Sigmoid colon (tissue), 7 donors: ENCODE data around the gene HNRNPA3. TPM values are rescaled to one million over a fixed set of nuclear protein-coding genes. Genes with fewer than 3 reads are reported as not detected.
"Not testable (repeated sequence)": the region's sequence is repeated elsewhere in the genome, so short reads cannot be mapped to it uniquely, and the experiment has no call there.

Source experiments
- DNase-seq: peaks from one replicate; pipeline ENCODE4 v3.0.0-alpha.2; 2019
- H3K27ac ChIP-seq, 4 donors: fragments of 200-600 bp; sonication (generic); one replicate each; pipeline ENCODE4 v1.5.1; 2016 to 2019; ENCODE audit warnings: mild to moderate bottlenecking in 1 of 4
- H3K27me3 ChIP-seq, 3 donors: fragments of 200-600 bp; sonication (generic); one replicate each; pipeline ENCODE4 v1.5.1; 2019; ENCODE audit warnings: mild to moderate bottlenecking in 1 of 3
- H3K36me3 ChIP-seq, 4 donors: fragments of 200-600 bp; sonication (generic); one replicate each; pipeline ENCODE4 v1.5.1; 2016 to 2019
- H3K4me1 ChIP-seq, 4 donors: fragments of 200-600 bp; sonication (generic); one replicate each; pipeline ENCODE4 v1.5.1; 2017 to 2019
- H3K4me3 ChIP-seq, 4 donors: fragments of 200-600 bp; sonication (generic); one replicate each; pipeline ENCODE4 v1.5.1; 2017 to 2019; ENCODE audit warnings: mild to moderate bottlenecking in 2 of 4, moderate library complexity in 1 of 4
- H3K9me3 ChIP-seq, 4 donors: fragments of 200-600 bp in 3 of 4; sonication (generic) in 3 of 4; one replicate each; pipeline versions ENCODE4 v1.5.1 to v1.6.1; 2013 to 2019
- CTCF ChIP-seq, 4 experiments: fragments of 450-650 bp in 3 of 4; fragments of 200-600 bp in 1 of 4; IDR thresholded peaks; one replicate each; pipeline ENCODE4 v1.5.1; 2016 to 2019; ENCODE audit warnings: antibody characterized with exemption in 4 of 4, mild to moderate bottlenecking in 3 of 4, moderate library complexity in 2 of 4
- EP300 ChIP-seq, 4 donors: sonication (generic); formaldehyde crosslinking; IDR thresholded peaks; one replicate each; pipeline ENCODE4 v1.6.1; 2017; ENCODE audit warnings: antibody characterized with exemption in 4 of 4
- POLR2A ChIP-seq, 2 donors: fragments of 450-650 bp; IDR thresholded peaks; one replicate each; pipeline ENCODE4 v1.6.1; 2016; ENCODE audit warnings: antibody characterized with exemption in 2 of 2, mild to moderate bottlenecking in 2 of 2, moderate library complexity in 2 of 2
- POLR2AphosphoS5 ChIP-seq, 4 donors: sonication (generic); formaldehyde crosslinking; IDR thresholded peaks; one replicate each; pipeline ENCODE4 v1.6.1; 2017; ENCODE audit warnings: antibody characterized with exemption in 4 of 4
- WGBS, 2 donors: extraction: QIAGEN DNeasy Blood & Tissue Kit; methylation state at CpG; one replicate each; pipeline ENCODE4 v1.1.7; 2013; 5-methylcytosine and 5-hydroxymethylcytosine counted together
- intact Hi-C: fragments of 100-400 bp; cut with DNase I; formaldehyde crosslinking; loops from one replicate; pipeline ENCODE4 v1.15.1; 2023
- polyA plus RNA-seq, 3 donors: library from polyadenylated mRNA; stranded (reverse); fragments of 200-250 nt; gene quantifications; one replicate each; pipeline ENCODE4 v1.2.3, GENCODE V29; 2013
- total RNA-seq, 4 donors: library from RNA; depleted of rRNA; stranded (reverse); fragments of >200 nt; gene quantifications; one replicate each; pipeline ENCODE4 v1.1.0, GENCODE V29; 2016
- donor health status: healthy with polysubstance abuse.
- donor health status: Bipolar disorder and iron deficiency.
- donor health status: healthy.

HNRNPA3 gene
- total and polyA plus RNA-seq, 7 donors = 69.2 to 261 (median 82.1) TPM

GRCh38 chr2:177221534-177221933 lies 8.9 kb downstream of the HNRNPA3 start:
- H3K27ac ChIP-seq = no peak overlapping the region
- no peaks in the 10 kb centered on the region for H3K27me3 ChIP-seq
- intact Hi-C loops = no loop called here
- DNase-seq = no peak
- no peak overlapping the region for H3K4me3 ChIP-seq
- WGBS, 2 donors = 90 to 93% methylated on average over 3 of the region's 3 CpGs
- H3K9me3 ChIP-seq = no peaks in the 10 kb centered on the region
- TF ChIP-seq CTCF (IDR thresholded peaks at IDR 0.05) (no peak), POLR2A (IDR thresholded peaks at IDR 0.05) (no peak), POLR2AphosphoS5 (IDR thresholded peaks at IDR 0.05) (no peak), EP300 (IDR thresholded peaks at IDR 0.05) (no peak)
- peaks cover 0 to 39% (median 35%) of the 10 kb centered on the region in 4 donors for H3K4me1 ChIP-seq
- H3K36me3 ChIP-seq = peaks cover 19 to 84% (median 50%) of the 10 kb centered on the region in 4 donors

GRCh38 chr2:177221970-177222369 lies 9.4 kb downstream of the HNRNPA3 start:
- TF ChIP-seq POLR2AphosphoS5 (IDR thresholded peaks at IDR 0.05) (no peak), EP300 (IDR thresholded peaks at IDR 0.05) (no peak), CTCF (IDR thresholded peaks at IDR 0.05) (no peak), POLR2A (IDR thresholded peaks at IDR 0.05) (no peak)
- 81 to 87% methylated on average over 3 of the region's 3 CpGs for WGBS, 2 donors

GRCh38 chr2:177223436-177223835 lies 10.8 kb downstream of the HNRNPA3 start:
- H3K27ac ChIP-seq, H3K27me3 ChIP-seq, H3K4me3 ChIP-seq, DNase-seq, H3K9me3 ChIP-seq, intact Hi-C loops: not testable (repeated sequence)
- Histone ChIP-seq H3K4me1 (peaks cover 0 to 22% (median 17%) of the 10 kb centered on the region in 4 donors), H3K36me3 (peaks cover 2 to 65% (median 31%) of the 10 kb centered on the region in 4 donors)

More at GRCh38 chr2:177221970-177222369, 9.4 kb downstream of the HNRNPA3 start:
- Histone ChIP-seq H3K4me3 (no peak overlapping the region), H3K9me3 (no peaks in the 10 kb centered on the region), H3K27me3 (no peaks in the 10 kb centered on the region), H3K36me3 (peaks cover 14 to 80% (median 45%) of the 10 kb centered on the region in 4 donors), H3K4me1 (peaks cover 0 to 35% (median 32%) of the 10 kb centered on the region in 4 donors), H3K27ac (peak overlapping the region in 1 of 4 donors; percentile 1)
- no peak for DNase-seq
- intact Hi-C loops = no loop called here

GRCh38 chr2:177225965-177226360 lies 13.4 kb downstream of the HNRNPA3 start:
- Histone ChIP-seq H3K4me1 (peaks cover 0 to 6% (median 1%) of the 10 kb centered on the region in 4 donors), H3K36me3 (peaks cover 0 to 62% (median 24%) of the 10 kb centered on the region in 4 donors)

More at GRCh38 chr2:177225965-177226360, 13.4 kb downstream of the HNRNPA3 start:
- TF ChIP-seq POLR2AphosphoS5 (IDR thresholded peaks at IDR 0.05) (no peak), CTCF (IDR thresholded peaks at IDR 0.05) (no peak), POLR2A (IDR thresholded peaks at IDR 0.05) (no peak), EP300 (IDR thresholded peaks at IDR 0.05) (no peak)
- no peak overlapping the region for H3K27ac ChIP-seq
- 80 to 91% methylated on average over 2 of the region's 2 CpGs for WGBS, 2 donors
- no peak overlapping the region for H3K4me3 ChIP-seq
- H3K27me3 ChIP-seq = no peaks in the 10 kb centered on the region
- DNase-seq = no peak
- intact Hi-C loops = no loop called here
- no peaks in the 10 kb centered on the region for H3K9me3 ChIP-seq
